SIG-M5 (cell line): ENCODE data around the gene DGKG.

Source experiments
- DNase-seq: peaks from one replicate; lab custom pipeline; 2025; lab: John Stamatoyannopoulos, UW

The DGKG gene

DNA sequence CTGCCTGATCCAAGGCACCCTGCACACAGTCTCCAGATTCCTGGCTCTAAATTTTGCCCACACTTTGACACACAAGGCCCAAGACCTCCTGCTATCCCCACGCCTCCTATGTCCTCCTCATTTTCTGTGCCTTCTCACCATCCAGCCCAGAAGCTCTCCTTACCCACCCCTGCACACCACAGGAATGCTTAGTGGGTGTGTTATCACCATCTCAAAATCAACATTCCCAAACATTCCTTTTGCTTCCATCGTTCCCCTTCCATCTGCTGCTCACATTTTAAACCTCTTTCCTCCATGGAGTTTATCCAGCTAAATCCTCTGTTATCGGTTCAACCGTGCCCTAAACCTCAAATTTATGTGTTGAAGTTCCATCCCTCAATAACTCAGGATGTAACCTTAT is 43.9 kb downstream of the DGKG start:
- no peak for DNase-seq

DNA sequence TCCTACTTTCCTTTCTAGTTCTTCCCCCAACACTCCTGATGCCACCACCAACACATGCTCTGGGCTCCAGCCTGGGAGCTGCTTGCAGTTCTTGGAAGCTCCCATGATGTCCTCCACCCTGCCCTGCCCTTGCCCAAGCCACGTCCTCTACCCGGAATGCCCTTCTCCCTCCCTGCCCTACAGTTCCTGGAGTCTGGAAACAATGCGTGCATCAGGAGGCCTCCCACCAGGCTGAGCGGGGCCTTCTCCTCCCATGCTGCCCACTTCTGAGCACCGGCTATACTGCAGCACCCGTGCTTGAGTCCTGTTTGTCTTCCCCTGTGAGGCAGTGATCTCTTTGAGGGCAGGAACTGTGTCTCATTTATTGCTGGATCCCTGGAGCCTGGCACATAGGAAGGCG is 44.6 kb downstream of the DGKG start:
- no peak for DNase-seq

DNA sequence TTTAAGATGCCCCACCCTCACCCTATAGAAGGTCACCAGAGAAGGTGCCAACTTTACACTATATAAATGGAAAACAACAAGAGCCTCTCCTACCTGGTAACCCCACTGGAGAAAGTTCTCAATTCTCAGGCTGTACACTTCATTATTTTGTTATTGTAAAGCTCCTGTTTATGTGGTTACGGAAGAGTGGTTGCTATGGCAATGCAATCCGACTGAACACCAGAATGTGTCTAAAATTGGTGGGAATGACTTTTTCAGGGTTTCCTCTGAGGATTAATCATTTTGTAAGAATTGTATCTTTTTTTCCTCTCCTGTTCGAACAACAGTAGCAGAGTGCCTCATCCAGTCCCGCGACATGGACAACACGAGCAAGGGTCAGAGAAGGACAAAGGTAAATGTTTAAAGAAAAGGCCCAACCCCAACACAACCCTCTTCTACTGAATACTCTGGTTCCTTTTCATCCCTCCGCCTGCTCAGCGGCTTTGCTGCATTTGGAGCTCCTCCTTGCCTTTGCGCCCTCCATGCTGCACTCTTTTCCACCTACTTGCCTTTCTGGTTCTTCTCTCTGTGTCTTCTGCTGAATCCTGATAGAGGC is 45.3 kb downstream of the DGKG start:
- no peak for DNase-seq

DNA sequence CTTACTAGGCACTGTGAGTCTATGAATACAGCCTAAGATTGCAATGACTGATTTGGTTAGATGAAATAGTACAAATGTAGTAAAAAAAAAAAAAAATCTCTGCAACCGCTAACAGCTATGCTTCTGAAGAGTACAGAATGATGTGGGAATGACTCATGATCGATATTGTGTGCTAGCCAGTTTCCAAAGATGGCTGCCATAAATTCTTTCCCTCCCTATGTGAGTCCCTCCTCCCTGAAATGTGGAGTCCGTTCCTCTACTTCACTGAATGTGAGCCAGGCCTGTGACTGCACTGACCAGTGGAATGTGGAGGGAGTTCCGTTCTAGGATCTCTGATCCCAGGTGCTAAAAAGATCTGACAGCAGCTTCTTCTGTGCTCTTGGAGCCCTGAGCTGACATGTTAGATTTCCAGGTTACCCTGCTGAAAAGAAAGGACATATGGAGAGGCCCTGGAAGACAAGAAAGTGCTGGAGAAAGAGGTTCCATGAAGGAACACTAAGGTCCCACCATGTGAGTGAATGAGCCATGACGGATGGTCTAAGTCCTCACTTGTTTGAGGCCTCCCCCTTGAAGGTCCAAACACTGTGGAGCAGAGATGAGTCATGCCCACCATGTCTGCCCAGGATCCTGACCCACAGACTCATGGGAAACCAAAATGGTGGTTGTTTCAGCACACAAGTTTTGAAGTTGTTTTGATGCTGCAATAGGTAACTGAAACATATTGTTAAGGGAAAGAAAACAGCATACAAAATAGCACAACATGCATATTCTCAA is 46.3 kb downstream of the DGKG start:
- no peak for DNase-seq

DNA sequence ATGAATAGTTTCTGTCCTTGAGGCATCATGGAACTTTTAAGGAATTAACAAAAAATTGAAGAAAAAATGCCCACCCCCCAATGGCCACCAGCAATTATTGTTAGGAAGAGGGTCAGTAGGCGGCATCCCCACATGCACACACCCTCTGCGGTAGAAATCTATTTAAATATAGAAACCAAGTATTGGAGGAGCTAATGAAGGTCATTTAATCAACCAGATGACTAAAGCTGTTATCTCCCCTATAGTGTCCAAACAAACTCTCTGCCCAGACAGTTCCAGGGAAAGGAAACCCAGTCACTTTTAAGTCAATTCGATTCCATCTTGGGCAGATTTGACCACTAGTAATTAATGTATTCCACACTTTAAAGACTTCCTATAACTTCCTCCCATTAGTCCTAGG is 47.1 kb downstream of the DGKG start:
- no peak for DNase-seq

DNA sequence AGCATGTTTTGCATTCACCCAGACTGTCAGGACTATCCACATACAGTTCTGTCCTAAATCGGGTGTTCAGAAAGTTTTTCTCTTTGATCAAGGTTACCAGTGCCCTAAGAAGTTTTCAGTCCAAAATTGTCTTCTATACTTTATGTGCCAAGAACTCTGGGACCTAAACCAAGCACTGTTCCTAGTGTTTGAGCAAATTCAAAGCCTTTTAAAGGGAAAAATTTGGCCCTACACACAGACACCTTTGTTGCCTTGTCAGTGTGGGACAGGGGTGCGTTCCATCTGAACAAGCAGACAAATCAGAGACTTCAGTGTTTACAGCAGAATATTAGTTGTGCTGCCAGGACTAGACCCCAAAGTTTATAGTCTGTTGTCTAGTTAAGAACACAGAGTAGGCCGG is 50.6 kb downstream of the DGKG start:
- no peak for DNase-seq

DNA sequence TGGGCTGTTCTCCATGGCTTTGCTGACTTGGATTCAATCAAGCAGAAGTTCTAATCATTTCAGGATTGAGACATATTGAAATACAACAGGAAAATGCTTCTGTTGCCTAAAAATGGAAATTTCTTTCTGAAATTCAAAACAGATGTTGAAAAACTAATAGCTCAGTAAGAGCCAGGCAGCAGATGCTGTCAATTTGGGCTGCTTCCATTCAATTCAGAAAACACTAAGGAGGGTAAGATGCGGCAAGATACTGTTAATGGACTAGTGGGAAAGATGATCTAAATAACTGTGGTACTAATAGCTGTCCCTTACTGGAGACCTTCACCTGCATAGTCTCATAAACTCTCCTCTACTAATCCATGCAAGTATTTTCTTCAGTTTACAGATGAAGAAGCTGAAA is 53.5 kb downstream of the DGKG start:
- no peak for DNase-seq

DNA sequence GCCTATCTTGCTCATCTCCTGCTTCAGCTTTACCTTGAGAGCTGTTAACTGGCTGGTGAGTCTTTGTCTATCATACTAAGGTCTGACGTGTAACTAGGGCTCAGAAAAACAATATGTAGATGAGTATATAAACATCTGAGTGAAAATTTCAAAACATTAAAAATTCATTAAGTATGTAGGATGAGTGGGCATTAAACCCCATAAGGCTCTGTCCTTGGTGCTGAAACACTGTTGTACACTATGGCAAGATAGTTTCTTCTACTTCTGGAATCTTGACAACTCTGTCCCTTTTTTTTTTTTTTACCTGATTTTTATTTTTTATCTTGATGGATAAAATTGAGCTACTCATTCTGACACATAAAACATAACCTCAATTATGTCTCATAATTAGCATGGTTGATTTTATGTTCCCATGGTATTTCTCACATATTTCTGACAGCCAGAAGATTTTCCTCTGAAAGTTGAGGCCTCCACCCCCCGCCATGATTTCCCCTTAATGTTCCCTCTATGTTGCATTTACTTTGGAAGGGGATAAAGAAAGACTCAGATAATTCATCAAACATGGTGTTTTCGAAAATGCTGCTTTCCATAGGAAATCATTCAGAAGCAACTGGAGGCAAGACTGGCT is 54.3 kb downstream of the DGKG start:
- no peak for DNase-seq

DNA sequence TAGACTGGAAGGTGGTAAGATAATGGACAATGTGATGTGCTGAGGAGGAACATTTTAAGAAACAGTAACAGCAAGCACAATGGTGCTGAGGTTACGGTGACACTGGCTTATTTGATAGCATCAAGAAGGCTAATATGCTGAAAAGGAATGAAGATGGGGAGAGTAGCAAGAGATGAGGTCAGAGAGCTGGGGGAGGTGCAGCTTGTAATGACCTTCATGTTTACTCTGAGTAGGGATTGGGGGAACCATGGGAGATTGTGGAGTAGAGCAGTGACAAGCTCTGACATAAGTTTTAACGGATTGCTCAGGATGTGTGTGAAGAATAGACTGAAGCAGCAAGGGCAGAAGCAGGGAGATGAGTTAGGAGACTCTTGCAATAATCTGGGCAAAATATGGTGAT is 56.7 kb downstream of the DGKG start:
- no peak for DNase-seq

DNA sequence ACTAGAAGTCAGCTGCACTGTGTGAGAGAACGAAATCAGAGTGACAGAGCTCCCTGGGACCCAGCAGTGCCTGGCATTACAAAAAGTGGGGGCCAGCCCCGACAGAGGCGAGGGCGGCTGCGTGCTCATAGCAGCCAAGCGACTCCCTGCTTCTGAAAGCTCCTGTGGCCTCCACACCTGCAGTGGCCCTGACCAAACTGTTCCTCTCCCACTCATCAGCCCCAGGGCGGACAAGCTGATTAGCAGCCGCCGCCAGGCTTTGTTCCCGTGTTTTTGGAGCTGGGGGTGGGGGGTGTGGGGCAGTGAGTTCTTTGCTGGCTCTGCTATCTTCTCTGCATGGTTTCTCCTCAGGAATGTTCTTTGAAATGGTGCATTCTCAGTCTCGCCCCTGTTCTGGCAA is 58.1 kb downstream of the DGKG start:
- DNase-seq: no peak

DNA sequence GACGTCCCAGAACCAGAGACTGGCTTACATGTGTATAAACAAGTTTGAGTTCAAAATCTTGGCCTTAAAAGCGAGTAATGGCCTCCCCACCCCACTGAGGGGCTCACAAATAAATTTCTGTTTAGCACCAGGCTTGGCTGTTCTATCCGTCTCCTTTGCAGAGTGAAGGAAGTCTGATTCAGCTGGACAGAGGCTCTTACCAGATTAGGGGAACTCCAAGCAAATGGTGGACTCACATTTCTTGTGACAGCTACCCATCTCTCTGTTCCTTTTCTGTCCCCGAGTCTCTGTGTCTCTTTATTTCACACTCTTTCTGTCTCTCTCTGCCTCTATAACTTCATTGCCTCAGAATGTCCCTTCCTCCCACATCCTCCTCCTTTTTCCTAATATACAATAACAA is 62.7 kb downstream of the DGKG start:
- DNase-seq: no peak

DNA sequence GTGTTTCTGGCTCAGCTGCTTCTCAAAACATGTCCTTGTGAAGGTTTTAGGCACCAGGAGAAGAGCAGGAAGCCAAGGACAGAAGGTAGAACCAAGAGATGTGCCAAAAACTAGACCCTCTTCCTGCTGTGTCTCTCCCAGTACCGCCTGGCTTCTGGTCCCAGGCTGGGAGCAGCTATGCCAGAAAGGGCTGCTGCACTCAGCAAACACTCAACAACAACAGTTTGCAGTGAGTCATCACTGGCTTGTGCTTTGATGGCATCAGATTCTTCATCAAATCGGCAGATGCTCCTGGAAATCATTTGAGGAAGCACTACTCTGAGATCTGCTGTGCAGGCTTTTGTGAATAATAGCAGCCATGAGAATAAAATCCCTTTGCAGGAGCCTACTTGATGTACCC is 63.2 kb downstream of the DGKG start:
- DNase-seq: no peak

DNA sequence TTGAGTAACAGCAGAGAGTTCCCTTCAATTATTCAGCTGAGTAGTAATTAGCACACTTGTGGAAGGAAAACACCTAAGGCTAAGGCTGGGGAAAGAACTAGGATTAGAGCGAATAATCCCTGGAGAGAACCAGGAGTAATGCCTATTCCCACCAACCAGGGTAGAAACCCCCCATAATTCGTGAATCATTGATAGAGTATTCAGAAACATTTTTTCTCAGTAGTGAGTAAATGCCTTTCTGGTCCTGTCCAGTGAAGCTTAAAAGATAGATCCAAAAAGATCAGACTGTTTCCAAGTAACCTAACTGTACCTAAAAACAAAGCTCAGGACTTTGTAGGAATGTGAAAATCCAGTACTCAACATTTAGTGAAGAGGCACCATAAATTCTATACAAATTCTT is 71.2 kb downstream of the DGKG start:
- DNase-seq: no peak

DNA sequence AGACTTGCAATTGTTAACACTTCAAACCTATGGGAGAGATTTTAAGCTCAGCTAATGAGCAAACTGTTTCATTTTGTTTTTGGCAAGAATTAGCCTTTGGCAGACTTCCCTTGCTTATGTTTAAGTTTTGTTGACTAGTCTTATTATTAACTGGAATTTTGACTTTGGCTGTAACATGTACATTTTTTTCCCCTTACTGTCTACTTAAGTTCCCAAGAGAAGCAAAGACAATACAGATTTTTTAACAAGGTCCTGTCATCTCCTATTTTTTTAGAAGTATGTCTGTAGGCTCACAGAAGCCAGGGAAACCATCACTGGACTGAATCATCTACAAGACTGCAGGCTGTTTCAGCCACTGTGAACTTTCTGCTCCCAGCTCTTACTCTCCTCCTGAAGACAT is 74.3 kb downstream of the DGKG start:
- no peak for DNase-seq

DNA sequence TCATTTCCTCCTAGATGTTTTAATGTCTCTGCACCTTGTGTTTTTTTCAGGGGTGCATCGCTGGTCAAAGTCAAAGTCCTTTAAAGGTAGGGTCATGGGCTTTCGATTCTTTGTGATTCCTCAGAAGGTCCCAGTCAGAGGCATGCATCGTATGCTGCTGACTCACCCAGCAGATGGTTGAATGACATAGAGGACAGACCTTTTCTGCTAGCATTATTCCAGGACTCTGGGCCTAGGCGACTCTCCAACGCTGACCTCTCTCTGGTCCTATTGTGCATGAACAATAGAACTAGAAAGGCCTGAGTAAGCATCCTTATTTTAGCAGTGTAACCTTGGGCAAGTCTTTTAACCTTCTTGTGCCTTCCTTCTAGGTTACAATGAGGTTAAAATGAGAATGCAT is 75.9 kb downstream of the DGKG start:
- no peak for DNase-seq

DNA sequence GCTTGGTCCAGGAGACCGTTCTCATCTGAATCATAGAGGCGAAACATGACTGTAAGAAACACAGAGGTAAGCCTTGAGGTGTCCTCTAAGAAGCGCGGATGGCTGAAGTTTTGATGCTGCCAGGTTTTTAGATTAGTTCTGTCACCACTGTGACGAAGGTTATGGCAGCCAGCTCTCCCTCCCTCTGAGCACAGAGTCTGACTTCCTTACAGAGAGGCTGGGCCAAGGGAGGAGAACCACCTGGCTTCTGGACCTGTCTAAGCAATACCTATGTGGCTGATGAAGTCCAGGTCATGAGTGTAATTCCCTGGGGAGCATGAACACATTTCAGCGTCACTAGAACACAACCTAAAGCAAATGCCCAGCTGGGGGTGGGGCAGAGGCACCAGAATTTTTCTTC is 77.4 kb downstream of the DGKG start:
- DNase-seq: no peak

DNA sequence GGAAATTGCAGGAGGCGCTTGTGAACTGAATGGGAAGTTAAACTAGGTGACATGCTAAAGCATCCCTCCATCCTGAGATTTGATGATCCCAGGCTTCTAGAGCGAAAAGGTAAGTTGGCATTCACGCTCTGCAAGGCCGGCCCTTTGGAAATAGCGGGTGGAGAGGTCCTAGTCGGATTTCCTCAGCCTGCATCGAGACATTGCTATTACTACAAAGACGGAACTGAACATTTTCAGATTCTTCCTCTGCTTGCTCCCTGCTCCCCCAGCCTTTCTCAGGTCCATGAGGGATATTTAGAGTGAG is 77.7 kb downstream of the DGKG start:
- no peak for DNase-seq

DNA sequence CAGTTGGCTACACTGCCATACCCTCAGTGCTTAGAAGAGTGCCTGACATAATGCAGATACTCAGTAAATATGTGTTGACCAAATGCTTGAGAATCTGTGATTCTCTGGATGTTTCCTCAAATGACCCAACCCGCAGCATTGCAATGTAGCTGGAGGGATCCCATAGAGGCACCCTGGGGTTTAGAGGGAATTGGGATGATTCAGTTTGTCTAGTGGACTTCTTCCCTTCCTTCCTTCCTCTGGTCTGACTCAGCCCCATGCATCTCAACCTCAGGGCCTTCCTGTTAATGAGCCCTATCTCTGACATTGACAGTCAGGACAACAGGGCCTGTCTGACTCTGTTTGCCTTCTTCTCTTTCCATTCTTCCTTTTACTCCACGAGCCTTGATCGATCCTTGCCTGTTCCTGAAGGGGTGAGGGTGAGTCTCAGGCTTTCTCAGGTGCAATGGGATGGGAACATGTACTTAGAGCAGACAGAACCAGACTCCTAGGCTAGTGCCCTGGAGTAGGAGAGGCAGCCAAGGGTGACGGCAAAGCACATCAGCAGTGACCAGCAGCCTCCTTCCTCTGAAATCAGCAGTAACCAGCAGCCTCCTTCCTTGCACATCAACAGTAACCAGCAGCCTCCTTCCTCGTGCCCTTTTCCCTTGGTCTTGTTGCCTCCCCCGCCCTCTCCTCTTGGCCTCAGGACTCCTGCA is 78.2 kb downstream of the DGKG start:
- DNase-seq: no peak

DNA sequence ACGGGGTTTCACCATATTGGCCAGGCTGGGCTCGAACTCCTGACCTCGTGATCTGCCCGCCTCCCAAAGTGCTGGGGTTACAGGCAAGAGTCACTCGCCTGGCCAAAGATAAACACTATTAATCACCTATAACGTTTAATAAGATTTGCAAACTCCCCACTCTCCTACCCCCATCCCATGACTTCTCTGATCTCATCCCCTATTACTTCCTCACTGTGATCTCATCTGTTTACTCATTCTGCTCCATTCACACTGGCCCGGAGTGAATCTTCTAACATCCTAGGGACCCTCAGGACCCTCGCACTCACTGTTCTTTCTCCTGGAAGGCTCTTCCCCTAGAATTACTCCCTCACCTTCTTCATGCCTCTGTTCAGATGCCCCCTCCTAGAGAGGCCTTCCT is 78.9 kb downstream of the DGKG start:
- DNase-seq: no peak

DNA sequence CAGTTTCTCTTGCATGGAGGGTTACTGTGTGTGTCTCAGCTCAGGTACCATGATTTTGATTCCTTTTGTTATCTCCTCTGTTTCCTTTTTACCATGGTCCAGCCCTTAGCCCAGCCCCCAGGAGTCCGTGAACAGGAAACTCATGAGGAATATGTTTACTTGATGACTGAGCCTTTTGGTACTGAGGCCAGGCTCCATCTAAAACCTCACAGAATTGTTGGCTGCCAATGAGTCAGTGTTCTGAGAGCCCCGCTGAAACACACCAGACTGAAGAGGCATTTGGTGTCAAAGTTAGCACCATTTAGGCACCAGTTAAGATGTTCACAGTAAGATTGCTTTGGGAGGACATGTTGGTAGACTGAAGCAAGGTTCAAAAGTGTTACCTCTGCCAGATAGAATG is 80.9 kb downstream of the DGKG start:
- DNase-seq: no peak

DNA sequence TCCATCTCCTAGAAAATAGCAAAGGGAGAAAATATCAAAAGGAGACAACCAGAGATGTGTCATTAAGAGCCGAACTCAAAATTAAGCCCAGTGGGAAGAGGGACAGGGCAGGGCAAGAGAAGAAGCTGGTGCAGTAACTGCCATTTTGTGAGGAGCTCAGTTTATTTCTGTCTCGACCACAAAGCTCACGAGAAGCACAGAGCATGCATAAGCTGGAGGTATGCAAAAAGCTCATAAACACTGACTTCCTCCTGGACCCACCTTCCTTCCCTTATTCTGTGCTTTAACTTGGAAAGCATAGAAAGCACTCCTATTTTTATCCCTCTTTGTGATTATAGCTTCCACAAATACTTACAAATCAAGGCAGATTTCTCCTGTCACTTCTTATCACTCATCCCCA is 81.3 kb downstream of the DGKG start:
- no peak for DNase-seq

DNA sequence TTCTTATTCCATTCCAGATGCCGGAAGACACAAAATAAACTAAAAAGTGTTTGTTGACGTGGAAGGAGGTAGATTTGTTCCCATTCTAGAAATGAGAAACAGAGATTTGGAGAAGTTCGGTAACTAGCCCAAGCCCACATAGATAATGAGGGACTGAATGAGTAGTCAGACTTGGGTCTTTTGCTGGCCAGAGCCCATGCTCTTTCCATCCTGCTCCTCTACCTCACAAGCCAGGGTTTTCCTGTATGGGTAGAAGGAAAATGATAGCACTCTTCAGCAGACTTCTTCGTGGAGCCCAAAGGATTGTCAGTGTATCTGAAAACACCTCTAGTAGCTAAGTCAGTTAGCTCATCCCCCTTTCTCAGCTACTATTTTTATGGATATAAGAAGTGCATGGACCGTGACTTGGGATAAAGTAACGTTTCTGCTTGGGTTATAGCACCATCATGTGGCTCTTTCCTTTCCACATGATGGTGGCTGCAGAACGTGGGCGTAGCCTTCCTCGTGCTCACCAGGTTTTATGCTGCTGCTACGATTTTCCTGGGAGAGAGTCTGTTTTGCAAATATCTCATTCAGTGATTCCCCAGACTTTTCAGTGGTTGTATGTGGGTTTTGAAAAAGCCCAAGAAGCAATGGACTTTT is 84.6 kb downstream of the DGKG start:
- no peak for DNase-seq

DNA sequence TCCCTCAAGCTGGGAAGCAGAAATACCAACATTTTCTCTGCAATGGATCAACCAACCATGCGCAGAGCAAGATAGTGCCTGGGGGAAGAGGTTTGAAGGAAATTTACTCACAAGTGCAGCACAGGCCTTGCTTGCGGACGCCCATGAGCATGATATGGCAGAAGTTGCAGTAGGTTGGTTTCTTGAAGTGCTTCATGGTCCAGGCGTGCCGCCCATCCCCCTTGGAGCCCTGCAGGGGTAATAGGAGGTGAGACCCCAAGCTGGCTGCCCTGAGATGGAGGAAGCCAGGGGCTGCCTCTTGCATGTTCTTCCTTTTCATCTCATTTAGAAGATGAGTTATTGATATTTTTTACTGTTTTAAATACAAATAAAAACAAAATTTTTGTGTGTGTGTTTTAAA is 86.6 kb downstream of the DGKG start:
- no peak for DNase-seq
